Islet precursor cell (in vitro differentiated cells): ENCODE results near the gene KIF16B.

Experiments used
- DNase-seq: peaks from one replicate; pipeline ENCODE4 v3.0.0-alpha.2; 2018

The KIF16B gene

GRCh38 chr20:16390991-16391390, 182.3 kb downstream of the KIF16B start:
- no peak for DNase-seq

DNA sequence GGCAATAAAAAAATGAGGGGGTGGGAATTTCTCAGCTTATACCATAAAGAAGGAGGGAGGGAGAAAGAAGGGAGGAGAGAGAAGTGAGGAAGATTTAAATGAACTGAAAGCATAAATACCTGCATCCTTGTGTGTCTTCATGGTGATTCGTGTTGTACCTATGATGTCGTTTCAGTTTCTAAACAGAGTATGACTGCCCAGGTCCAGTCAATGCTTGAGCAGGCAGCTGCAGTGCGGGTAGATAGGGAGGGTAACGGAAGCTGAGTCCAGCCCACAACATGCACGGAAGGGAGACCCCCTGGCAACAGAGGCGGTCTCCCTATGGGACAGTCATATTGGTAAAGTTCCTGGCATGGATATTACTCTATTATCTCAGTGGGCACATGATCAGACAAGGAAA, 184.5 kb downstream of the KIF16B start:
- no peak for DNase-seq

DNA sequence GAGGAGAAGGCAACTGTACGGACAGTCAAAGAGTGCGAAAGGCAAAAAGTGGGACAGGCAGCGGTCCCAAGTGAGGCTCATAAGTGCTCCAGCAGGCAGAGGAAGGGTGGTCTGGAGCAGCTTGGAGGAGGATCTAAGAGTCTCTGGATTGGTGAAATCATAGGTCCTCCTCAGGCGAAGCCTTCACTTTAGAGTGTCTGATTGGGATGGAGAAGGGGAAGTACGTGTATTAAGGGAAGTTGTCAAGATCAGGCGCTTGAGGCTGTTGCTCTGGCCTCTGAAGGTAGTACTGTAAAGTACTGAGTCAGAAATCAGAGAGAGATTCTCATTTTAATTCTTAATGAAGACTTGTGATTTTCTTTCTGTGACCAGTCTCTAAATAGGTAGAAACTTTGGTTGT, 185.6 kb downstream of the KIF16B start:
- DNase-seq = no peak

DNA sequence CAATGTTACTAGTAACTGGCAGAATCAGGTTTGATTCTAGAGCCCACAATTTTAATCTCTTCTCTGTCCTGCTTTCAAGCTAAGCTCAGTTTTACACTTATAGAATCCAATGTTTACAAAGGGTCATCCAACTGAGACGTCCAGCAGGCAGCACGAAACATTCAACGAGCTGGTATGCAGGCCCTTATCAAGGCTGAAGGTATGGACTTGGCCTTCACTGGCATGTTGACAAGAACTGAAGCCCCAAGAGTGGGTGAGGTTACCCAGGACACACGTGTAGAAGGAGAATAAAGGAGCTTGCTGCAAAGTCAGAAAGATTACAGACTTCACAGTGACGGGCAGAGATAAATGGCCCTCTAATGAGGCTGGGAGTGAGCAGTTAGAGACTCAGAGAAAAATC, 187.4 kb downstream of the KIF16B start:
- DNase-seq = no peak

GRCh38 chr20:16385462-16385861, 187.8 kb downstream of the KIF16B start:
- no peak for DNase-seq

GRCh38 chr20:16381444-16381843, 191.8 kb downstream of the KIF16B start:
- no peak for DNase-seq

DNA sequence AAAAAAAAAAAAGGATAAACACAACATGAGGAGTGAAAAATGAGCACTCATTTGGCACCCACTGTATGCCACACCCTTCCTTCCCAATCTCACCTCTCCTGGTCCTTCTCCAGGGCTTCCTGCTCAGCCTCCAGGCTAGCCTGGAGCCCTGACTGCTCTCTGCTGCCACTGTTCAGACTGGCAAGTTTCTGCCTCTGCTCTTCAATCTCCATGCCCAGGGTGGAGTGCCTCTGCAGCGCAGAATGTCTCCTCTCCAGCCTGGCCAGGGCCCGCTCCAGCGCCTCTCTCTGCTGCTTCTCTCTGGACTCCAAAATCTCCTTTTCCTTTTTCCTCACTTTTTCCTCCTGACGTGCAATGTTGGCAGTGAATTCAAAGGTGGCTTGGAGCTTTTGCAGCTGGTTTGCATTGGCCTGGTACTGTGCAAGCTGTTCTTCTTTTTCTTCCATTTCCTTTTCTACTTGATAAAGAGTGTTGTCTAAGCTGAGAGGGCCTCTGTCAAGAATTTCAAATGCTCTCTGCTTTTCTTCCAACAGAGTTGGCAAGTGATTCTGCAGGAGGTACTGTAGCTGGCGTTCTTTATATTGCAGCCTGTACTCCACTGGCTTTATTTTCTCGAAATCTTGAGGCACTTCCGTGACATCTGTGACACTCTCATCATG, 194.4 kb downstream of the KIF16B start:
- DNase-seq = no peak

DNA sequence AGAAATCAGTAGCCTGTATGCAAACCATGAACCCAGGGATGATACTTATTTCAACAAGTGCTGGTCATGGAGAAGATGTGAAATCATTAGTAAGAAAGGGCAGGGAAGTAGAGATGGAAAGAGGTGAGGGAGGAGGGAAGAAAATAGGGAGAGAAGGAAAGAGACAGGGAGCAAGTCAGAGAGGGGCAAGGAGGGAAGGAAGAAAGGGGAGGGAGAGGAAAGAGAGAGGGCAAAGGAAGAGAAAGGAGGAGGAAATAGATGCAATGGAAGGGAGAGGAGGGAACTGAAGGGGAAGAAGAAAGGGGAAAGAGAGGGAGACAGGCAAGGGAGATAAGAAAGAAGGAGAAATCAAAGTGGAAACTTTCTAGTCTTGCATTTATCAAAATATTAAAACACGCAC, 195.1 kb downstream of the KIF16B start:
- no peak for DNase-seq

GRCh38 chr20:16369441-16369840, 203.8 kb downstream of the KIF16B start:
- DNase-seq = no peak

DNA sequence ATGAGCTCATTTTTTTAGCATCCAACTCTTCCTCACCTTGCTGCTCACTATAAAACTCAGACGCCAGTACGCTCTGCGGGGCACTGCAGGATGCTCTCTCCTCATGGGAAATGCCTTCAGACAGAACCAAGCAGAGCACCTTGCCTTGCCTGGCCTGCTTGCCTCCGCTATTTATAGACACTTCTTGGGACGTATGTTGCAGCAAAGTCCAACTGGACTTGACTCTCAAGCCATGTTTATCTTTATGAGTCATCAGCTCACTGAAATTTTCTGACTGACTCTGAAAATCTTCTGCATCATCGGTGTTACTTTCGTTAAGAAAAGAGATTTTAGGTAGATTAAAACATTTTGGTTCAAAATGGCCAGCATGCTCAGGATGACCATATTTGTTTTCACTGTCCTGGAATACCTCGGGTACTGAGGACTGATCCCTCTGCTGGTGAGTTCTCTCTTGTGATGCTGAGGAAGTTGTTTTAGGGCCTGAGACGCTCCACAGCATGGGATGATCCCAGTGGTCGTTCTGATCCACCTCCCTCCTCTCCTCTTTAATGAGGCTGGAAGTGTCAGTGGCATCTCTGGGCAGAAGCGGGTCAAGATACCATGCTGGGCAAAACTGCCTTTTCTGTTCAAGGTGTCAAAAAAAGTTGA, 204.5 kb downstream of the KIF16B start:
- no peak for DNase-seq

GRCh38 chr20:16367948-16368560, 205.2 kb downstream of the KIF16B start:
- no peak for DNase-seq

GRCh38 chr20:16366529-16366928, 206.7 kb downstream of the KIF16B start:
- no peak for DNase-seq

DNA sequence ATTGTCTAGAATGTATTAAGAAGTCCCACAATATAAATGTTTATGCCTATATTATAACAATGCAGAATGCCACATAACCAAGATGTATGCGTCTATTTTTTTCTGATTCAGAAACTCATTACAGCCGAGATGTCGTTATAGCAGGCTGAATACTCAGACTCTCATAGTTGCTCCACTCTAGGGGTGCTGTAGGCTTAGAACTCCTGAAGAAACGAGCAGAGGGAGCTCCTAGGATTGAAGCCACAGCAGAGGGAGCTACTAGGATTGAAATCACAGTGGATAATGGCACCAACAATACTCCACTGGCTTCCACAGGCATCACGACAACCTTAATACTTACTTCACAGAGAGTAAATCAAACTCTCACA, 208.9 kb downstream of the KIF16B start:
- DNase-seq = no peak

DNA sequence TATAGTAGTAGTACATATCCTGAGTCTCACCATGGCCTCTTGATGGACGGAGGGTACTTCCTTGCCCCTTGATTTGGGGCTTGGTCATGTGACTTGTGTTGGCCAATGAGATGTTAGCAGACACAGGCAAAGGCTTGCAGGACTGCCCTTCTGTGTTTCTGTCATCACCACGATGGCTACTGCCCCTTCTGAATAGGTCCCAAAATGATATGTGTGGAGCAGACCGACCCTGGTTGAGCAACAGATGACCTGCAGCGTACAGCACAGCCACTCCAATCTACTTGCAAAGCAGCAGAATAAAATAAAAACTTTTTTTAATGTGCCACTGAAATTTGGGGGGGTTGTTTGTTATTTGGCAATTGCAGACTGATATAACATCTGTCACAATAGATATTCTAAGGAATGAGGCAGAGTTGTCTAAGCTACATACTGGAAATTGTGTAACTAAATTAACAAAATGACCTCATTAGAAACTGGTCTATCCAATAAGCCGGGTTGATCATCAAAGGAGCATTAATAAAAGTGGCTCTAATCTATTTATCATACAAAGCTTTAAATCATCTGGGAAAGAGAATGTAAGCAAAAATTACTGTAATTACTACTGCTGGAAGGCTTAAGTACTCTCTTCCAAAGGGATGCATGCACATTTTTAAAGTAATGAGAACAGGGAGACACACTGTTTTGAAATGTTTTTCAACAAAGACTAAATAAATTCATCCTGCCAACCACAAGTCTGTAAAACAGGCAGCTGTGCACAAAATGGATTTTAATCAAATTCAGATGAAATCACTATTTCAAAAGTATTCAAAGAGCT, 209.5 kb downstream of the KIF16B start:
- DNase-seq = no peak

DNA sequence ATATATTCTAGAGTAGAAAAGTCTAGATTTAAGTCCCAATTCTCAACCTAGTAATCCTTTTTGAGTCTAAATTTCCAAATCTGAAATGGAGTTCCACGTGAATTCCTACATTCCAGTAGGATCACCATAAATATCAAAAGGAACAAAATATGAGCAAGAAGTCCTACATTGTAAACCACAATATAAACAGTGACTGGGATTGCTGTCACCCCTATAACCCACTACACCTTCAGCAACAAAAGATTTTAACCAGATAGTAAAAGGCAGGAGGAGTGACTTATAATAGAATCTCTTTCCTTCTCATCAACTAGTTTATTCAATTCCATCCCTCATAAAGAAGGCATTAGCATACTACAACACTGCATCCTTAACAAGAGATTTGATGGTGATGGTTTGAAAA, 210.6 kb downstream of the KIF16B start:
- DNase-seq = no peak

DNA sequence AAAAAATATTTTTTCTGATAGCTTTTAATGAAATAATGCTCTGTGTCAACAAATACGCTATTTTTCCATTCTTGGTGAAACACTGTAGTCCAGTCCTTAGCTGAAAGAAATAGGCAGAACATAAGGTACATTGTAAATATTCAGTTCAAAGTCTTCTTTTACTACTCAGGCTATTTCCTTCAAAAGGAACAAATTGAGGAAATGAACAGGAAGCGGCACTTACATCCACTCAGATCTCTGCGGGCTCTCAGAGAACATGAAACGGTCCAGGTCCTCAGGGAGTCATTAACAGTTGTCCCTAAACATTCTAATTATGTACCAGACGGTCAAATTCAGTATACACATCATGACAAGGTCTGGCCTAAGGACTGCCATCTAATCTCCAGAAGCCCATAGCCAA, 212.6 kb downstream of the KIF16B start:
- no peak for DNase-seq

DNA sequence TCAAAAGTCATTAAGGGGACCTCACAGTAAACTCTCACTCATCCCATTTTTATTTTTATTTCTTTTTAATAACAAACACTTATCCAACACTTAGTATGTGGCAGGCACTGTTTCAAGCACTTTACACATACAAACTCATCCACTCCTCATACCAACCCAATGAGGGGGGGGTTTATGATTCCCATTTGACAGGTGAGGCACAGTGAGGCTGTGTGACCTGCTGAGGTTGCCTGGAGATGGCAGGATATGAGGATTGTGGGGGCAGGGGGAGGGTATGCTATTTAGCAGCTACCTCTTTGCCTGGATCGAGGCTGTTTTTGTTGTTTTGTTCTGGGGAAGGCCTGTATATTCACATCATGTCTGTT, 219.8 kb downstream of the KIF16B start:
- no peak for DNase-seq

DNA sequence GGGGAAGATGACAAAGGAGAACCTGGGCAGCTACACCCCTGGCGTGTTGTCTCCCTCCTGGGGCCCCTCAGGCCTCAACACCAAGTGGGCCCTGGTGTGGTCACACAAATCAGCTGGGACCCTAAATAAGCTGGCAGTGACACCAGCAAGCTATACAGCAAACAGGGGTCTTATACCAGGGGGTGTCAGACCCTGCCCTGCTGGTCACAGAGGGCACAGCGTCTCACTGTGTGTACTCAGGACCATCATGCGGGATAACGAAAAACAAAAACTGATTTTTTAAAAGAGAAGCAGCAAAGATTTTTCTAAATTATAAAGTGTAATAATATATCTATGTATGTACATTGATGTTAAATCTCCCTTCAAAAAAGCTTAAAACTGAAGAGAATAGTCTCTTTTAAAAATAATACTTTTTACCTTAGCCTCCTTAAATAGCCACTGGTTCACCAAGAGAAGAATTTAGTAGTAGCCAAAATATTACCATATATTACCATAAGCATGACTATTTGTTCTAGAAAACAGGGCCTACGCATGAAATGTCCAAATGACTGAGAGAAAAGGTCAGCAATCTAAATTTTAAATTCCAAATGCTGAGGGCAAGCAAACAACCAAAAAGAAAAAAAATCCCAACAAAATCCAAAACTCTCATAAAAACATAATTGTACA, 220.4 kb downstream of the KIF16B start:
- no peak for DNase-seq

DNA sequence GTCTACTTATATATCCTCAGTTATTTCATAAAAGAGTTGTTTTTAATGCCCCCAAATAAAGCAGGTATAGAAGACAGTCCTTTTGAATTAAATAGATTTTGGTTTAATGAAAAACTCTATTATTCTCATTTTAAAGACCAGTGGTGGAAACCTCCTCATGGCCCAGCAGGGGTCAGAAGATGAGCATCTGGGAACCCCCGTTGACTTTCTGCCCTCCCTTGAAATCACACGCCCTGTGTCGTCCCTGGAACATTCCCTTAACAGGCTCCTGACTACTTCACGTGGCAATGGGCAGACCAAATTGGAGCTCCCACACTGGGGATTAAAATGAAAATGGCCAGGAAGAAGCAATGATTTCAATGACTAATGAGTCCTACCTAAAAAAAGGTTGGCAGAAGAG, 220.9 kb downstream of the KIF16B start:
- no peak for DNase-seq

DNA sequence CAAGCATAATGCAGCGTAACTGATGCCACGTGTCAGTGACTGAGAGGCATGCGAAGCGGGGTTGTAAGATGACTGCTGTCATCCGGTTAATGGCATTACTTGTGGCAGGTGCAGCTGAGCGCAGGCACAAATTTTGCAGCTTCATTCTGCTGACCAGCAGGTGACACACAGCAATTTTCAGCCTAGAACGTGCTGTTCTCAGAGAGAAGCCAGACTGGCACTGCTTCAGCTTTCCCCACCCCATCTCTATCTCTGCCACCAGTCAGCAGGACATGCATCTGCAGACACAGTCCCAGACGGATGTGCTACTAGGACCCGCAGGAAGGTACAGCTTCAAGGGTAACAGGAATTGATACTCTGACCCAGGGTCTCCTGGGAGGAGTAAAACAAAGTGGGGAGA, 221.8 kb downstream of the KIF16B start:
- no peak for DNase-seq

DNA sequence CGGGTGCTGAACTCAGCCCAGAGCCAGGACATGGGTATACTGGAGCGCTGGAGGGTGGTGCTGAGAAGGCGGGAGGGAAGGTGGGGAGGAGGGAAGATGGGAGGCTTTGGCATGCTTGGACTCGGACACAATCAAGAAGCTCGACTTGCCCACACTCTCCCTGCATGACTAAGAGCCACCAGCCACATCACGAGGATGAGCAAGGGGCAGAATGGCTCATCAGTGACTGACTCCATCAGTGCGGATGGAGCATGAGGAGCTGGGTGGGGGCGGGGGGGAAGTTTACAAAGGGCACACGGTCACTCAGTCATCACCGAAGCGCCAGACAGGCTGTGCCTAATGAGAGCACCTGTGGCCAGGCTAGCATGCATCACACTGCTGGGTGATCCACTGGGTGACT, 222.8 kb downstream of the KIF16B start:
- DNase-seq = no peak

DNA sequence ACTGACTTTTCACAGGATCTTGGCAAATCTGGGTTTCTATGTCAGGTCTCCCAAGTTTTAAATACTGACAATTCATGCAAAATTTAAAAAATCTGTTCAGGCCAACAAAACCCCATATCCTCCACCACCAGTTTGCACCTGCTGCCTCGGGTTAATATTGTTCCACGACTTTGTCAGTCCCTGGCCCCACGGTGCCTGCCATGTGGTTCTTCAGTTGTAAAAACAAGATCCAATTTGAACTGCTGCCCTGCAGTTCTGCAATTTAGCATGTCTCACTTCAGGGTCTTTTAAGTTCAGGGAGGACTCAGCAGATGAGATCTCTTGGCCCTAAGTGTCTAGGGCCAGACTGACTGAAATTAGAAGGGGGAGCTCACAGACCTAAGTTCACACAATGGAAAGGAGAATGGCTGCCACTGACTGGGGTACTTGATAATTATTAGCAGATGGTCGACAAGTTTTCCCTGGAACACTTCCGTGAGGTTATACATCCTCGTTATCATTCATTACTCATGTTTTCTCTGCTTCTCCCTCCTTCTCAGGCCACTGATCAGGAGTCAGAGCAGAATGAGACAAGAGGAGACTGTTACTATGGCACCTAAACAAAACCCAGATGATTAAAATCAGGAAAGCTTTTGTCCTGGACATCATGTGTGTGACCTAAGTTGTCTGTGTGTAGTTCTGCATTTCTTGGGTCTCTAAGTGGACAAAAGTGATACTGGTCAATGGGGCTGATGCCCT, 223.6 kb downstream of the KIF16B start:
- DNase-seq = no peak

DNA sequence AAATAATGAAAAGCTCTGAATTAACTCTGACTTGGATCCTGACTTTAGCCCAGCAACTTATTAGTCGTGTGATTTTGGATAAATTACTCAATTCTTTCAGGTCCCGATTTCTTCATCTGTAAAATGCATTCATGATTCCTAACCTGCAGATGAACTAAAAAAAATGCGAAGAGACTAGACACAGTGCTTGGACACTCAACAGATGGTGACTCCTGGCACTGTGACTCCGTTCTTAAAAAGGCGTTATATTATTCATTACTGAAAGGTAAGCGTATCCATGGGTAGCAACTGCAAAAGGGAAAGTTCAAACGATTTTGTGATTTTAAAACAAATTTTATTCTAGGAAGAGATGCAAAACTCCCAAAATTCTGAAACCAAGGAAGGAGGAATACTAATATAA, 226.3 kb downstream of the KIF16B start:
- no peak for DNase-seq
